IPS DF 6.9 (cell line): ENCODE data around the gene WBP2NL.

ENCODE experiments used
- DNase-seq: peaks from one replicate; pipeline ENCODE4 v3.0.0-alpha.2; 2013; ENCODE audit warnings: low read depth, low spot score
- H3K27ac ChIP-seq: one replicate; pipeline ENCODE4 v1.5.1; 2013; ENCODE audit warnings: low read length, control low read depth
- H3K27me3 ChIP-seq: 2 replicates; pipeline ENCODE4 v1.6.1; 2013; ENCODE audit warnings: mild to moderate bottlenecking, low read length; ENCODE audit not compliant: control insufficient read depth, insufficient read depth
- H3K36me3 ChIP-seq: 2 replicates; pipeline ENCODE4 v1.6.1; 2013; ENCODE audit warnings: low read length; ENCODE audit not compliant: control insufficient read depth, insufficient read depth
- H3K4me1 ChIP-seq: 2 replicates; pipeline ENCODE4 v1.6.1; 2013; ENCODE audit warnings: low read length; ENCODE audit not compliant: control insufficient read depth, insufficient read depth
- H3K4me3 ChIP-seq: 2 replicates; pipeline ENCODE4 v1.5.1; 2013; ENCODE audit warnings: mild to moderate bottlenecking, low read length
- H3K9me3 ChIP-seq: 2 replicates; pipeline ENCODE4 v1.6.1; 2013; ENCODE audit warnings: low read length, inconsistent platforms; ENCODE audit not compliant: control insufficient read depth, insufficient read depth
- WGBS: extraction: QIAGEN DNeasy Blood & Tissue Kit; methylation state at CpG from one replicate; pipeline ENCODE4 v1.1.7; 2013; ENCODE audit warnings: mixed read lengths, missing lambda C conversion rate; ENCODE audit not compliant: insufficient read length, insufficient coverage; 5-methylcytosine and 5-hydroxymethylcytosine counted together

WBP2NL gene

GRCh38 chr22:41978732-41979131 is 19.9 kb upstream of the WBP2NL start:
- Histone ChIP-seq H3K27me3 (peaks cover 16% of the 10 kb centered on the region), H3K36me3 (peaks cover 4% of the 10 kb centered on the region; the same call in 1 of the 2 replicates), H3K4me1 (peaks cover 5% of the 10 kb centered on the region; the same call in 1 of the 2 replicates), H3K4me3 (no peak overlapping the region), H3K9me3 (no peaks in the 10 kb centered on the region), H3K27ac (no peak overlapping the region)
- no CpG with 5 or more reads among the region's 1 CpG for whole genome bisulfite sequencing
- DNase-seq, result no peak

GRCh38 chr22:41979423-41980250 is 19.0 kb upstream of the WBP2NL start:
- WGBS, result no CpG with 5 or more reads among the region's 9 CpGs
- Histone ChIP-seq H3K4me3 (no peak overlapping the region), H3K27me3 (peaks cover 16% of the 10 kb centered on the region), H3K4me1 (peaks cover 5% of the 10 kb centered on the region; the same call in 1 of the 2 replicates), H3K36me3 (peaks cover 4% of the 10 kb centered on the region; the same call in 1 of the 2 replicates), H3K9me3 (no peaks in the 10 kb centered on the region), H3K27ac (no peak overlapping the region)
- no peak for DNase-seq

DNA sequence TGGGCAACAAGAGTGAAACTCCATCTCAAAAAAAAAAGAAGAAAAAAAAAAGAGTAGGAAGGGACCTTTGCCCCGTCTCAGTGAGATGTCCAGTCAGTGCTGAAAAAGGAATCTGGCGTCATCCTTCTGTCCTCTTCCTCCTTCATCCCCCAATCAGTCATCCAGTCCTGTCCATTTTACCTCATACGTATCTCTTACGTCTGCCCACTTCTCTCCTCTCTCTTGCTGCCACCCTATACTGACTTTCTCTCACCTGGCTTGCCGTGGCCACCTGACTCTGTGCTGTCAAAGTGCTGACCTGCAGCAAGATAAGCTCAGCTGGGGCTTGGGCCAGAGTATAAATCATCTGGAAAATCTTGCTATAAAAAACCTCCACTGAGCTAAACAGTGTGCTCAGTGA is 15.7 kb upstream of the WBP2NL start:
- no peak overlapping the region for H3K27ac ChIP-seq
- 100% methylated on average over 2 of the region's 5 CpGs for WGBS
- no peaks in the 10 kb centered on the region for H3K27me3 ChIP-seq
- H3K9me3 ChIP-seq, result no peaks in the 10 kb centered on the region
- peaks cover 8% of the 10 kb centered on the region; the same call in 1 of the 2 replicates for H3K36me3 ChIP-seq
- 0 out of 2 replicates have a peak, but pooled peaks cover 2% of the 10 kb centered on the region for H3K4me1 ChIP-seq
- H3K4me3 ChIP-seq, result no peak overlapping the region
- DNase-seq, result no peak

DNA sequence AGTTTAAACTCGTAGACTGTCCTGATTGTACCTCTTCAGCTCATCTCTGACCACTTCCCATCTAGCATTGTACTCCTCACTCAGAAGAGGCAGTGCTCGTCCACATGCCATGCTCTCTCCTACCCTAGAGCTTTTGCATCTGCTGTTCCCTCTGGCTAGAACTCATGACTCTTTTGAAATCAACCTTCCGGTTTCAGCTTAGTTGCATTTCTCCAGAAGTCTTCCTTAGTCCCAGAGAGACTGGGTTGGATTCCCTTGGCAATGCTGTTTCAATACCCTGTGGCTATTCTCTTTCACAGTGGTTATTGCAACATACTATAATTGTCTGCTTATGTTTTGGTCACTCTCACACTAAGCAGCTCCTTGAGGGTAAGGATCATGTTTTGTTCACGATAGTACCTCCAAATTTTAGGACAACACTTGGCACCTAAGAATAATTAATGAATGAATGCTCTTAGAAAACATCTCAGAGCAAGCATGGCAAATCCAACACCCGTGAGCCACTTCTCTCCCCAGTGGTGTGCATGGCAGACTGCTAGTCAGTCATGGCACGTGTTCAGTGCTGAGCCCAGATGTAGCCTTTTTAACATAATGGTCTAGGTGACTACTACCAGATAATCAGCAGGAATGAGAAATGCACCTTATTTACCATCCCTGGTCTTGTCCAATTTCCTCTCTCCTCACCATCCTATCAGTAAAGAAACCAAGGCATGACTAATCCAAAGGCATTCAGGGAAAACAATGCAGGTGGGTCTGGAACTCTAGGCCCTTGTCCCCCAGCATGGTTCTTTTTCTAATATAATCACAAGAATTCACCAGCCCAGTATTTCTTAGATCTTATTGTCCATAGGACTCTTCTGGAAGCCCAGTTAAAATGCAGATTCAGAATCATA is 14.8 kb upstream of the WBP2NL start:
- no peak overlapping the region for H3K4me3 ChIP-seq
- H3K27me3 ChIP-seq, result no peaks in the 10 kb centered on the region
- H3K9me3 ChIP-seq, result no peaks in the 10 kb centered on the region
- no CpG with 5 or more reads among the region's 6 CpGs for WGBS
- H3K27ac ChIP-seq, result no peak overlapping the region
- no peak for DNase-seq
- H3K36me3 ChIP-seq, result peaks cover 8% of the 10 kb centered on the region; the same call in 1 of the 2 replicates
- H3K4me1 ChIP-seq, result no peaks in the 10 kb centered on the region

DNA sequence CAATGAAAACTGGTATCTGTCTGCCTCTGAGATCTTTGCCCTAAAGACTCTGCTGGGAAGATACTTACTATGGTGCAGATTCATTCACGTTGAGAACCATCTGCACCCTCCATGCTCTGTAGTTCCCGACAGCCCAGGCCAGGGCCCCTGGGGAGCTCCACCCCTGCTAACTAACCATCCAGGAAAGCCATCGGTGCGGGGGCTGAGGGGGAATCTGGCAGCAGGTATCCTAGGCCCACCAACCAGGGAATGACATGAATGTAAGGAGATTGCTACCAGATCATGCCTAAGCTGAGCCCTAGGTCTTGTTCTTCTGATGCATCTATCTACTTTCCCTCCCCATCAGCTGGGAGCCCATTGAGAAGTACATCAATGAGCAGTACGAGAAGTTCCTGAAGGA is 11.3 kb upstream of the WBP2NL start:
- no peaks in the 10 kb centered on the region for H3K9me3 ChIP-seq
- no CpG with 5 or more reads among the region's 5 CpGs for WGBS
- DNase-seq, result no peak
- no peak overlapping the region for H3K4me3 ChIP-seq
- H3K27ac ChIP-seq, result no peak overlapping the region
- H3K36me3 ChIP-seq, result 0 out of 2 replicates have a peak, but pooled peaks cover 4% of the 10 kb centered on the region
- H3K4me1 ChIP-seq, result no peaks in the 10 kb centered on the region
- H3K27me3 ChIP-seq, result no peaks in the 10 kb centered on the region

- H3K4me1 ChIP-seq, result no peaks in the 10 kb centered on the region
- 0 out of 2 replicates have a peak, but pooled peaks cover 4% of the 10 kb centered on the region for H3K36me3 ChIP-seq
- WGBS, result no CpG with 5 or more reads among the region's 4 CpGs
- DNase-seq, result no peak
- H3K27me3 ChIP-seq, result no peaks in the 10 kb centered on the region
- H3K9me3 ChIP-seq, result no peaks in the 10 kb centered on the region
- no peak overlapping the region for H3K4me3 ChIP-seq
- H3K27ac ChIP-seq, result no peak overlapping the region
These were observed 9.3 kb upstream of the WBP2NL start for GRCh38 chr22:41989246-41989645.

DNA sequence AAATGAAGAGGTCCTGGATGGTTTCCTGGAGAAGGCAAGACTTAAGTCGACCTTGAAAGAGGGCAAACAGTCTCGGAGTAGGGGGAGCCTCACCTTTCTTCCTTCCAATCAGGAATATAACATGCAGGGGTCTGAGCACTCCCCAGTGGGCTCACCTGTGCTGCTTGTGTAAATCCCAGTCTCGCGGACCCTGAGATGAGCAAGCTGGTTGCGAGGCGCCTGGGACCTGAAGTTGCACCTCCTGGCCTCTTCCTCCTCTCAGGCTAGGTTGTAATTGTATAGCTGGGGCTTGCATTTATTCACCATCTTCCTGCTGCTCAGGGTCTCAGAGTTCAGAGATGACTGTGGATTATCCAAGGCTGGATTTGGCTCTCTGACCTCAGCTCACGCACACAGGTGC is 7.5 kb upstream of the WBP2NL start:
- no peaks in the 10 kb centered on the region for H3K4me1 ChIP-seq

DNA sequence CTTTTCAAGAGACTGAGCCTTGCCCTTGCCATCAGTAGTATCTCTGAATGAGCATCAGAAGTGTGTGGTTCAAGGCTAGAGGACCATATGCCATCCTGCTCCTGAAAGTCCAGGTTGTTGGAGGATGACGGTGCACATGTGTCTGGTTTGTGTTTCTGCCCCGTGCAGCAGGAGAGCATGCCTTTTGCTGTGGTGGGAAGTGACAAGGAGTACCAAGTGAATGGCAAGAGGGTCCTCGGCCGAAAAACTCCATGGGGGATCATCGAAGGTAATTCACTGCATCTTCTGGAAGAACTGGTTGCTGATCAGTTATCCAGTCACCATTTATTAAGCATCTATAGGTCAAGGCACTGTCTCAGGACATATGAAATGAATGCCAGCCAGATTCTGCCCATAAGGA is 6.1 kb upstream of the WBP2NL start:
- H3K36me3 ChIP-seq, result 0 out of 2 replicates have a peak, but pooled peaks cover 2% of the 10 kb centered on the region
- H3K27ac ChIP-seq, result no peak overlapping the region
- H3K9me3 ChIP-seq, result no peaks in the 10 kb centered on the region
- H3K4me1 ChIP-seq, result no peaks in the 10 kb centered on the region
- no peak for DNase-seq
- H3K4me3 ChIP-seq, result no peak overlapping the region
- H3K27me3 ChIP-seq, result no peaks in the 10 kb centered on the region
- WGBS, result no CpG with 5 or more reads among the region's 5 CpGs

More for the DNA sequence above, 7.5 kb upstream of the WBP2NL start:
- Histone ChIP-seq H3K27ac (no peak overlapping the region), H3K9me3 (no peaks in the 10 kb centered on the region), H3K27me3 (no peaks in the 10 kb centered on the region), H3K4me3 (no peak overlapping the region), H3K36me3 (0 out of 2 replicates have a peak, but pooled peaks cover 4% of the 10 kb centered on the region)
- WGBS, result no CpG with 5 or more reads among the region's 7 CpGs
- no peak for DNase-seq

DNA sequence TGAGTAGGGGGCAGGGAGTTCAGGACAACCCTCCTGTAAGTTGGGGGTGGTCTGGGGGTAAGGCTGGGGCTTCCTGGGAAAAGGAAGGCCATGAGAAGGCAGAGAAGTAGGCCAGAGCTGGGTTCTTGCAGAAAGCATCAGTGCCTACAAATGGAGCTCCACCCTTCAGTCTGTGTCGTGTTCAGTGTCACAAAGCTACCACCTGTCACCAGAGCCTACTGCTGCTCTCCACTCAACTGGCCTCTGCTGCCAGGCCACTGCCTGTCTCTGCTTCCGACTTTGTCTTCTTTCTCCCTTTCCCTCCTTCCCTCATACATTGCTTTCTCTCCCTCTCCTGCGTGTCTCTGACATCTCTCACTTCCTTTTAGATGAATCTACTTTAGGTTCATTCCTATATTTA is 3.4 kb upstream of the WBP2NL start:
- no peaks in the 10 kb centered on the region for H3K27me3 ChIP-seq
- WGBS, result no CpG with 5 or more reads among the region's 3 CpGs
- H3K27ac ChIP-seq, result no peak overlapping the region
- no peaks in the 10 kb centered on the region for H3K36me3 ChIP-seq
- H3K9me3 ChIP-seq, result no peaks in the 10 kb centered on the region
- H3K4me1 ChIP-seq, result no peaks in the 10 kb centered on the region
- no peak for DNase-seq
- no peak overlapping the region for H3K4me3 ChIP-seq

- Histone ChIP-seq H3K4me3 (no peak overlapping the region), H3K27me3 (no peaks in the 10 kb centered on the region), H3K4me1 (no peaks in the 10 kb centered on the region), H3K9me3 (no peaks in the 10 kb centered on the region), H3K36me3 (no peaks in the 10 kb centered on the region), H3K27ac (no peak overlapping the region)
- no peak for DNase-seq
- WGBS, result no CpG with 5 or more reads among the region's 5 CpGs
These were observed 1.8 kb upstream of the WBP2NL start for GRCh38 chr22:41996826-41997225.
